Stimulated activated CD8-positive, alpha-beta memory T cell treated with anti-CD3 and anti-CD28 coated beads, Interleukin-15, amount 100 ng/mL, for 4 hours (primary cell): Measurements from ENCODE around the gene HUNK.
"Not testable (repeated sequence)": the region's sequence is repeated elsewhere in the genome, so short reads cannot be mapped to it uniquely, and the experiment has no call there.

Source experiments
- DNase-seq, 2 donors: peaks; one replicate each; pipeline ENCODE4 v3.0.0-alpha.2; 2020; ENCODE audit warnings: low read depth in 2 of 2

Gene HUNK

GRCh38 chr21:31918250-31918775, 45.5 kb downstream of the HUNK start:
- no peak for DNase-seq

GRCh38 chr21:31920275-31920674, 47.5 kb downstream of the HUNK start:
- DNase-seq = no peak

- DNase-seq = no peak
These were observed 48.3 kb downstream of the HUNK start for GRCh38 chr21:31921079-31921478.

- DNase-seq = no peak
These were observed 50.1 kb downstream of the HUNK start for GRCh38 chr21:31922881-31923280.

- no peak for DNase-seq
These were observed 50.9 kb downstream of the HUNK start for GRCh38 chr21:31923756-31924155.

- no peak for DNase-seq
These were observed 51.7 kb downstream of the HUNK start for GRCh38 chr21:31924548-31924947.

GRCh38 chr21:31926498-31926897, 53.7 kb downstream of the HUNK start:
- no peak for DNase-seq

DNA sequence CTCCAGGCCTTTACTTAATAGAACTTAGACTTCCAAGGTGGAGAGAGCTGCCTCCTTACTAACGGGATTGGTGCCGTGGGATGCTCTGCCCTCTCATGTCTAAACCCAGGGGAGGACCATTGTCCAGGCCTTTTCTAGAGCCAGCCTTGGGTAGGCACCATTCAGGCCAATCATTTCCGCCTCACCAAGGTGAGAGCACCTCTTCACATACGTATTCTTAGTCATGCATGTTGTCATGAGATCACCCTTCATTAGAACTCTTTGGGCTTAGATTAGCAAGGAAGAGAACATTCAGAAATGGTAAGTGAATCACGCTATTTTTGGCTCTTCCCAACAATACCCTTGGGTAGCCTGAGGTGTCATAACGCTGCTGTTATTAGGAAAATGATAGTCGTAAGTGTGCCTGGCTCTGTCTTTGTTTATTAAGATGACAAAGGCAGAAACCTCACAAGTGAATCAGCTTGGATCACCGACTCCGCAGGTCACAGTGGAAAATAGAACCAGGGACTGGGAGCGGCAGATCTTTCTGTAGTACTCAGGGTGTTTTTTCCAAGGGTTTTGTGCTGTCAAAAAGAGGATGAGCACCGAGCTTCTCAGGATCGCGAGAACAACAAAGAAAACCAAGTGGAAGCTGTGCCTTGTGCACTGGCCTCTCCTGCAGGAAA, 55.0 kb downstream of the HUNK start:
- no peak for DNase-seq

GRCh38 chr21:31928656-31929055, 55.8 kb downstream of the HUNK start:
- DNase-seq = no peak

DNA sequence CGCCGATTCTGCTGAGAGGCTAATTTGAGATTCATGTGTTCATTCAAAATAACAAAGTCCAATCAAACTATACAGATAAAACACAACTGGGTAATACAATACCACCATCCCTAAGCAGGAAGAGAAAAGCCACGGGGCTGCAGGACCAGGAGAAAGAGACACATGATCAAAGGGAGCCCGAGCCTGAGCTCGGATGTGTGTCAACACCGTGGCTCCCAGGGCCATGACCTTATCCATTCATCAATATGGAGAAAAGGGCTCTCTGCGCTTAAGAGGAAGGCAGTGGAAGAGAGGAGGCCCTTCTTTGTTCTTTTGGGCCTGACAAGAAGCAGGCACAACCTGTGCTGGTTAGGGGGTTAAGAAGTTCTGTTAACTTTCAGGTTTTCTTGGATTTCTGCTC, 56.7 kb downstream of the HUNK start:
- DNase-seq = no peak

- no peak for DNase-seq
These were observed 57.2 kb downstream of the HUNK start for GRCh38 chr21:31930001-31930400.

DNA sequence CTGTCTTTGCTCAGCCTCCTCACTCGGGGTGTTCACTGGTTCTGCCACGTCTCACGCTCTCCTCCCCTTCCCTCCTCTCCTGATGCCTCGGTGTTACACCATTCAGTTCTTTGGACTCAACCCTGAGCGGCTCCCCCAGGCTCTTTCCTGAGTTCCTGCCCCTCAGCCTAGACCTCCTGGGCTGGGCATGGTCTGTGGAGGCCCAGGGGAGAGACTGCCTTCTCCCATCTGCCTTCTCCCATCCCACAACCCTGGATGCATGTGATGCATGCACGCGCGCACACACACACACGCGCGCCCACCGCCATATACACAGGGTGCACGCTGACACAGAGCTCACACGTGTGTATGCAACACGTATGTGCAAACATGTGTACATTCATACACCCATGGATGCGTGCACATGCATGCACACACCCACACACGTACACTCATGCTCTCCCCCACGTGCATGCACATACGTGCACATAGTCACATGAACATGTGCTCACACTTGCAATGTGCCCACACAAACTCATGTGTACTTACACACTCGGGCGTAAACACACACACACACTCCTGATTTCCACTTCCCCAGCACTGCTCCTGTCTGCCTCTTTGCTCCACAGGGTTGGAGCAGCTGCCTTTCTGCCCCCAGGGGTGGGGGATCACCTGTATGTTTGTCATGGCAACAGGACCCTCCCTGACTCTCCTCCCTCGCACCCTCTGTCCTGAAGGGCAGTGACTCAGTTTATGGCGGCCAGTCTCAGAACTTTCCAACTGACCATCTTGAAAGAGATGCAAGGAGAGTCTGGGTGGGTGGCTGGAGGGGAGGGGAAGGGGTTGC, 59.0 kb downstream of the HUNK start:
- DNase-seq = no peak

- no peak for DNase-seq
These were observed 59.6 kb downstream of the HUNK start for GRCh38 chr21:31932470-31932764.

- DNase-seq = no peak
These were observed 64.5 kb downstream of the HUNK start for GRCh38 chr21:31937303-31937702.

- DNase-seq = no peak
These were observed 65.8 kb downstream of the HUNK start for GRCh38 chr21:31938330-31939301.

DNA sequence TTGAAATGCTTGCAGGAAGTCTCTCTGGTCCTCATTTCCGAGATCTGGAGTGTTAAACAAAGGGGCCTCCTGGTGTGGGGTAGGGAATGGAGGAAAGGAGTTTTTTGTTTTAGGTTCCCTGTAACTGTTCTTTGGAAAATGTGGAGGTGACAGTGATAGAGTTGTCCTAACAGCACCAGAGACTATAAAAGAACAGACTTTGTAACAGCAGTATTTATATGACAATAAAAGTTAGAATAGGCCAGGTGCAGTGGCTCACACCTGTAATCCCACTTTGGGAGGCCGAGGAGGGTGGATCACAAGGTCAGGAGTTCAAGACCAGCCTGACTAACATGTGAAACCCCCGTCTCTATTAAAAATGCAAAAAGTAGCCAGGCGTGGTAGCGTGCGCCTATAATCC, 68.9 kb downstream of the HUNK start:
- DNase-seq = no peak

DNA sequence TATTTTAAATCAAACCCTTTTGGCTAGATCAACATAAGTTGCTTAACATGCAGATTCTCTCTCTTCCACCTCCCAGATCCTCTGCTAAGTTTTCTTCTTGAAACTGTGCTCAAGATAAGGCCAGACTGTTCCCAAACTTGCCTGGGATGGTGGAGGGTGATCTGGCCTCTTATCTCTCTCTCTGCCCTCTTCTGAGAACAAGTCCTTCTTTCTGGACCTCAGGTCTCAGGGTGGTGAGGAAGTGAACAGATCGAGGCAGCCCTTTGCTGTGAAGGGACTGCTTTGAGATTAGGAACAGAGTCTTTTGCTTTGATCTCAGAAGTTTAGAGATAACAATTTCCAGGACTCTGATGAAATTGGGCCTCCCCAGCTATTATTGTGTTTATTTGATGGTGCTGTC, 70.7 kb downstream of the HUNK start:
- DNase-seq = no peak

DNA sequence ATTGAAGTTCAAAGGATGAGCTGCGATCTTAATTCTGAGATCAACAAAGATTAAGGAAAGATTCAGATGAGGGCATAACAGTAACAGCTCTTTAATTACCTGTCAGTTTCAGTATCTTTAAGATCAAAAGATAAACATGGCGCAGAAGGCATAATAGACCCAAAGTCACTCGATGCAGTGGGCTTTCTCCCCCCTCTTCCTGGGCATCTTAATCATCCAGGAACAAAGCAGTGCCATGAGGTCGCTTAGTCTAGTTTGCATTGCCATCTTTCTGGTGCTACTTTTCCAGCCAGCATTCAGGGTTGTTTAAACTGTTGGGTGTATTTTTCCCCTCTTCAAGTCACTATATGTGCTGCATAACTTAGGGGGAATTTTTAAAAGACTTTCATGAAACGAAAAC, 72.3 kb downstream of the HUNK start:
- no peak for DNase-seq

DNA sequence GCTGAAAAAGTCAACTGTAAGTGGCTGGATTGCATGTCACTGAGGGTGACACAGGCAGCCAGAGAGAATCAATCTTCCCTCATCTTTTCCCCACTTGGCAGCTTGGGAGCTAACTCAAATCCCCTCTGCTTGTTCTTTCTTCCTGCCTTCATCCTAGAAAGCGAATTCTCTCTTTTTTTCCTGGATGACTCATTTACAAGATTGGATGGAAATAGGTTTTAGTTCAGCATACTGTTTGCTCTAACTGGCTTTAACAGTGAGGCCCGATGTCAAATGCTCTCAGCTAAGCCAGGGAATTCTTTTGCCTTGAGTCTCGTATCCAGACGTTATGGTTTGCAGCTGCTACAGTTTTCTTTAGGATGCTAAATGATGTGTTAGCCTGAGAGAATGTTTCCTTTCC, 72.7 kb downstream of the HUNK start:
- DNase-seq = no peak

- DNase-seq = no peak
These were observed 73.4 kb downstream of the HUNK start for GRCh38 chr21:31946231-31946630.

DNA sequence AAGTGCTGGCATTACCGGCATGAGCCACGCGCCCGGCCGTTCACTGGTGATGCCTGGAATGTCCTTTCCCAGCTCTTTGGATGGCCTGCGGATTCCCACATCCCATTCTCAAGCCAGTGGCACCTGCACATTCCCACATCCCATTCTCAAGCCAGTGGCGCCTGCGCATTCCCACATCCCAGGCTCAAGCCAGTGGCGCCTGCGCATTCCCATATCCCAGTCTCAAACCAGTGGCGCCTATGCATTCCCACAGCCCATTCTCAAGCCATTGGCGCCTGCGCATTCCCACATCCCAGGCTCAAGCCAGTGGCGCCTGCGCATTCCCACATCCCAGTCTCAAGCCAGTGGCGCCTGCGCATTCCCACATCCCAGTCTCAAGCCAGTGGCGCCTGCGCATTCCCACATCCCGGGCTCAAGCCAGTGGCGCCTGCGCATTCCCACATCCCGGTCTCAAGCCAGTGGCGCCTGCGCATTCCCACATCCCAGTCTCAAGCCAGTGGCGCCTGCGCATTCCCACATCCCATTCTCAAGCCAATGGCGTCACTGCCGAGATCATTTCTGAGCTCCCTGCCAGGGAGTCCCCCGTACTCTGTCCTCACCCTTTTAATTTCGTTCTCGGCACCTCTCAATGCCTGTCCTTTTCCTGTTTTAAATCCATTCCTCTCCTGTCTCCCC, 74.2 kb downstream of the HUNK start:
- DNase-seq = not testable (repeated sequence)

- no peak for DNase-seq
These were observed 75.9 kb downstream of the HUNK start for GRCh38 chr21:31948676-31949075.
